HG03039 (cell line): ENCODE measurements around the gene MAB21L2.

Experiments
- ATAC-seq: cut with Tn5 transposase; IDR thresholded peaks from one replicate; pipeline ENCODE4 v1.9.1; 2021; ENCODE audit warnings: mild to moderate bottlenecking, moderate library complexity; ENCODE audit not compliant: unreplicated experiment

Gene MAB21L2

GRCh38 chr4:150574678-150575077, 7.3 kb upstream of the MAB21L2 start:
- ATAC-seq: no peak

- ATAC-seq: no peak
These were observed 4.2 kb upstream of the MAB21L2 start for GRCh38 chr4:150577796-150578195.

DNA sequence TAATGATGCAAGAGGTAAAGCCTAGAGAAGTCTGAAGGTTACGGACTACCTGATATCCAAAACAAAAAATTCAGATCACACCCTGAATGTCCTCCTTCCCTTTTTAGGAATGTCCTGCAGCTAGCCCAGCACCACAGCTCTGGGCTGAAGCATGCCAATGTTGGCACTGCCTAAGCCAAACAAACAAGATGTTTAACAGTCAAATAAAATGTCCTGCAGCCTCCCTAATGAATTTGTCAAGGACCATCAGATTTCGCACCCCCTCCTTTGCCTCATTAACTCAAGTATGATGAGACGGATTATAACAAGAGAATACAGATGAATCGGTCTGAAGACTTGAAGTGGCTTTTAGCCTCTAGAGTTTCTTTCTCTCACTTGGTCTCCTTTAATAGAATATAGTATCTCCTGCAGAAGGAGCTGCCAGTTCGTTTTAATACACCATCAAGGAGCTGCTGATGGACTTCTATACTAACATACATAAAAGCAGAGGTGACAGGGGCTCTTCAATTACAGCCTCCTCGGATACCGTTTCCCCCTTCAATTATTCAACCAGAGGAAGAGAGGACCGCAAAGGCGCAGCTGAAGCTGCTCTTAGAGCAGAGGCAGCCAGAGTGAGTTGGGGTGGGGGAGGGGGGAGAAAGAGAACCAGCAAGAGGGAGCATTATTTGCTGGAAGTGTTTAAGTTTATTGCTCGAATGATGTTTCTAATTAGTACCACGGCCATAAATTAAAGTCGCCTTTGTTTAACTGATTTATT, 3.0 kb upstream of the MAB21L2 start:
- ATAC-seq: no peak

DNA sequence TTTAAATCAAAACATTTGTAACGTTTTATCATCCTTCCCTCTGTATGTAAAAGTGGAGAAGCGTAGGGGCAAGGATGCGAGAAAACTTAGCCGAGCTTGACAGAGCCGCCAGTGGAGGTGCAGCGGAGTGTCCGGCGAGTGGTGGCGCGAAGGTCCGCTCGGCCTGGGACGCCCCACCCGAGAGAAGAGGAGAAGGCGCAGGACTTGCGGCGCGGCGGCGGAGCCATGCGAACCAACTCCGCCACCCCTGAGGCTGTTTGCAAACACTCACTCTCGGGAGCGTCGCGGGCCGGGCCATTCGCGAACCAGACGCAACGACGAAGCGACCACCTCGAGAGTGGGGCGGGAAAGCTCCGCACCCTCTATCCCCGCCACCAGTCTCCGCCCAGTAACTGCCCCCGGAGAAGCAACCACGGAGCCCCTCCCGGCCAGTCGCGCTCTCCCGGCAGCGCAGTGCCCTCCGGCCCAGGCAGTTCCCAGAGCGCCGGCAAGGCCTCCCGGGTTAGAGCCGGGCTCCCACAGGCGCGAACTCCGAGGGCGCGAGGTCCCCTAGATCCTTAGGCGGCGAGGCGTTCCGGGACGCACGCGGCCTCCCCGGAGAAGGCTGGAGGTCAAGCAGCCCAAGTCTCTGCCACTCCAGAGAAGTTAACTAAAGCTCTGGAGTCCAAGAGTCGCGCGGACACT, 2.3 kb upstream of the MAB21L2 start:
- no peak for ATAC-seq

- ATAC-seq: no peak
These were observed 1.6 kb upstream of the MAB21L2 start for GRCh38 chr4:150580306-150580705.

DNA sequence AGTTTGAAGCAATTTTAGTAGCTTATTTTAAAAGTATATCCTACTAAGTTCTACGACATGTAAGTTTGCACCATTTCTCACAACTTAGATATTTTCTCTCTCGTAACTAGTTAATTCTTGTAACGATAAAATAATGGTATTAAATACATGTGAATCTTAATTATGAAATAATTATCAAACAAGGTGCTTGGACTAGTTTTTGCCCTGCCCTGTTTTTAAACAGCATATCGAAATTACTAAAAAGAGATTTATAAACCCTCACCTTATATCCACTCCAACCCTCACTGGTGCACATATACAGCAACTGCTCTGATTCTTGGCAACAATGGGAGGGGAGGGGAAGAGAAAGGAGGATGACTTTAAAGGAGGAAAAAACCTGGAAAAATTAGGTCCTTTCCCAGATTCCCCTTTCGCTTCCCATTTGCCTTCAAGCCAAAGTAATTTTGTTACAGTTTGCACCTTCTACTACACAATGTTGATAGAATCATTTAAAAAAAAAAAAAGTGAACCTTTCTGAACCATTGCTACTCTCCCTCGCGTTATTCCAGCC, 820 bp upstream of the MAB21L2 start:
- ATAC-seq: no peak

GRCh38 chr4:150581641-150582051, 305 bp upstream of the MAB21L2 start:
- no peak for ATAC-seq

DNA sequence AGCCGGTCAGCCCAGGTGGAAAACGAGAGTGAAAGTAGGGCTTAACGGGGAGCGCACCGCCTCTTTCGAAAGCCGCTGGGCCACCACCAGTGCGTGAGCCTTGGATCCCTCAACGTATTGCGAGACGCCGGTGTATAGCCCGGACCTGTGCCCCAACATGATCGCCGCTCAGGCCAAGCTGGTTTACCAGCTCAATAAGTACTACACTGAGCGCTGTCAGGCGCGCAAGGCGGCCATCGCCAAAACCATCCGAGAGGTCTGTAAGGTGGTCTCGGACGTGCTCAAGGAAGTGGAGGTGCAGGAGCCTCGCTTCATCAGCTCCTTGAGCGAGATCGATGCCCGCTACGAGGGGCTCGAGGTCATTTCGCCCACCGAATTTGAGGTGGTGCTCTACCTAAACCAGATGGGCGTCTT, 929 bp downstream of the MAB21L2 start:
- no peak for ATAC-seq

GRCh38 chr4:150583287-150584110, 1.5 kb downstream of the MAB21L2 start:
- ATAC-seq: no peak

DNA sequence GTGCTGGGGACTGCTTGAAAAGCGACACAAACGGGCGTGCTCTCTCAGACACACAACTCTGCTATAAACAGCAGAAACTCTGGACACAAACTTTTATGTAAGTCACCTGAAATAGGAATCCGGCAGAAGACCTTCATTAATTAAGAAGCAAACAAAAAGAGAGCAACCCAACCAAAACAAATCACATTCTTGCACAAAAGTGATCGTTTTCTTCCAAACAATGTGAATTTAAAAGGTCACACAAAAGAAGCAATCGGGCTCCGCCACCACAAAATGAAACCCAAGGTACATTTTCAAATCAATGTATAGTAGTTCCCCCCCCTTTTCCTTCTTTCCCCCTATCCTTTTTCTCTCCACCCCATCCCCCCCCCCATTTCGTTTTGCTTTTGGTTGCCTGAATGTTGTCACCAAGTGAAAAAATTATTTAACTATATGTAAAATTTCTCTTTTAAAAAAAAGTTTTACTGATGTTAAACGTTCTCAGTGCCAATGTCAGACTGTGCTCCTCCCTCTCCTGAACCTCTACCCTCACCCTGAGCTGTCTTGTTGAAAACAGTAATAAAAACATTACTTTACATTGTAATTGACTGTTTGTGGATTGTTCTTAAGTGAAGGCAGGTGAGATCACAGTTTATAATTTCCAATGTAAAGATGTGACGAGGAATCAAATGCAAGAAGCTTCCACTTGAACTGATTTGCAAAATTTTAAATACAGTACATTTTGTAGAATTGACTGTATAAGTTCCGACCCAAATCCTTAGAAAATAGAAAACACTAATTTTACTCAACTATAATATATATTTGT, 2.4 kb downstream of the MAB21L2 start:
- ATAC-seq: no peak

- ATAC-seq: no peak
These were observed 3.7 kb downstream of the MAB21L2 start for GRCh38 chr4:150585611-150586010.

DNA sequence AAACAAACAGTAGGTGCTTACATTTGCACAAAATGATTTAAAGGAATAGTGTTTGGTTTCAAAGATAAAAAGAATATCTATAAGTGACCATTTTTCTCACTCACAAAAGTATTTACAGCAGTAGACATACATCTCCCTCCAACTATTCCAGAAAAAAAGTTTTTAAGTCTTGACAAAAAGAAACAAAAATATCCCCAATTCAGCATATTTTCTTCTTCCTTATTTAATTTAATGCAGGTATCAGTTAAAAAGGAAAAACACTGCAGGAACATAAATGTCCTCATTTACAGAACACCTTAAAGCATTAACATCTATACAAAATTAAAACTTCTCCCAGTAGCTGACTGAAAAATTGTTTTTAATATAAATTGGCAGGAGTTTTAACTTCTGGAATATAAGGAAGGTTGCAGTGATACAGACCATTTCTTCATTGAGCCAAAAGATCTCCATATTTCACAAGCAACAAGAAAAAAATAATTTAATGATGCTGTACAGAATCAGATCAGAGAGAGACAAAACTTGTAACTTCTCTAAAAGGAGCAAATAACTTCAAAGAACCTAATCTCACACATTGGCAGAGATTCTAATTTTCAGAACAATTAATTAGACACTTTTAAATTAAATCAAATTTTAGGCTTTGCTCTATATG, 4.3 kb downstream of the MAB21L2 start:
- ATAC-seq: no peak

GRCh38 chr4:150588316-150588715, 6.4 kb downstream of the MAB21L2 start:
- no peak for ATAC-seq

DNA sequence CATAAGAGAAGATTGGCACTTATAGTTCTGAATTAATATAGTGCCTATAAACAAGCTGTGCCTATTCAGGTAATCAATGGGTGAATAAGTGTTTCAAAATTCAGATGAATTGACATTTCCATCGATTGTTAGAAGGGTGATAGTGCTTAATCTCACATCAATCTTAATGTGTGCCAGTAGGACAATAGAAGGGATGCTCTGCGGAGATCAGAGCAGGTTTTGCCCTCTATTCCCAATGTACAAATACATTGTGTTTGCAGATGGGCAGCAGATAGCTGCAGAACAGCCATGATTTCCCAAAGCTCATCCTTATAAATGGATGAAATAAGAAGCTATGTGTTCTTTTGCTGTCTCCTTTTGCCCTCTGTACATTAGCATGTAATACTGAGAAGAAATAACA, 7.2 kb downstream of the MAB21L2 start:
- no peak for ATAC-seq

DNA sequence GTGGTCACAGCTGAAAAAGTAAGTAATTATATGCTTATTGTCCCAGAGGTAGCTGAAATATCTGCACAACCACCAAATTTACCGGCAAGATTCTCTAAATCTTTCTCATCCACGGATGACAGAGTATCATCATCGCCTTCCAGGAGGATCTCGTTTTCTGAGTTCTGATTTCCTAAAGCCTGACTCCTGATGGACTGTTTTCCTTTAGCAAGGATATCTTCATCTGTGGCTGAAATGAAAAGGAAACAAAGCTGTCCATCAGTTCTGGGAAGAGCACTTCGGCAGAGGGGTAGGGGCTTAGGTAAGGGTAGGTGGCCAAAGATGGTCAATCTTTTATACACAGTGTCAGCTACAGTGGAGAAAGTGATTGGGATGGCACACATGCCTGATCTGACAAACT, 8.7 kb downstream of the MAB21L2 start:
- ATAC-seq: no peak

- ATAC-seq: no peak
These were observed 9.5 kb downstream of the MAB21L2 start for GRCh38 chr4:150591406-150591805.

GRCh38 chr4:150591904-150592303, 10.0 kb downstream of the MAB21L2 start:
- no peak for ATAC-seq

DNA sequence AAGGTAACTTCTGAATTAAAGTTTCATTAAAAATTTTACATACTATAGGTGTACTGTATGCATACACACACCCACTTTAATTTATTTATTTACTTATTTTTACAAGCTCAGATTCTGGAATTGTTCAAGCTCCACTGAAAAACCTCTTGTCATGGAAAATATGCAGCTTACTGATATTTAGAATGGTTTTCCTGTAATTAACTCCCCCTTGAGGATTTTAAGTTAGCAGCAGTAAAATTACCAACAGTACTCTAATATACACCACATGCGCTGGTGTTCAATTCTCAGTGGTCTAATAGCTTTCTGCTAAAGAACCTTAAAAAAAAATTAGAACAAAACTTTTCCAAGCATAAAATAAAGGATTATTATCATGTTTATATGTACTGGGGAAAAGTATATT, 12.0 kb downstream of the MAB21L2 start:
- ATAC-seq: no peak

GRCh38 chr4:150598909-150599308, 17.0 kb downstream of the MAB21L2 start:
- no peak for ATAC-seq

- ATAC-seq: no peak
These were observed 17.6 kb downstream of the MAB21L2 start for GRCh38 chr4:150599547-150599946.
